ENCODE data around the gene NSMF. TPM values are rescaled to one million over a fixed set of nuclear protein-coding genes. Genes with fewer than 3 reads are reported as not detected.

Gene NSMF
- total RNA-seq, 2 donors from 2014 or later = 16.2 to 26.2 TPM

- no peak for TF ChIP-seq CTCF (IDR thresholded peaks at IDR 0.05)
- Histone ChIP-seq H3K27me3 (no peaks in the 10 kb centered on the region), H3K36me3 (peaks cover 3% of the 10 kb centered on the region), H3K27ac (no peak overlapping the region), H3K4me3 (no peak overlapping the region), H3K9me3 (no peaks in the 10 kb centered on the region), H3K4me1 (no peaks in the 10 kb centered on the region)
- DNase-seq (ENCODE audit: low spot score) = no peak
These were observed 25.6 kb upstream of the NSMF start for GRCh38 chr9:137484551-137485315.

GRCh38 chr9:137482094-137482781 lies 23.1 kb upstream of the NSMF start:
- no peak for TF ChIP-seq CTCF (IDR thresholded peaks at IDR 0.05)
- no peaks in the 10 kb centered on the region for H3K4me1 ChIP-seq
- peak; percentile 70 for DNase-seq (ENCODE audit: low spot score)
- peaks cover 3% of the 10 kb centered on the region for H3K36me3 ChIP-seq
- no peak overlapping the region for H3K27ac ChIP-seq
- H3K9me3 ChIP-seq = no peaks in the 10 kb centered on the region
- no peaks in the 10 kb centered on the region for H3K27me3 ChIP-seq
- no peak overlapping the region for H3K4me3 ChIP-seq

GRCh38 chr9:137480686-137481683 lies 21.9 kb upstream of the NSMF start:
- no peak for TF ChIP-seq CTCF (IDR thresholded peaks at IDR 0.05)
- DNase-seq (ENCODE audit: low spot score) = no peak
- Histone ChIP-seq H3K4me3 (no peak overlapping the region), H3K4me1 (no peaks in the 10 kb centered on the region), H3K9me3 (peaks cover 0 to 6% of the 10 kb centered on the region in 2 donors), H3K27me3 (no peaks in the 10 kb centered on the region), H3K27ac (no peak overlapping the region), H3K36me3 (peaks cover 3% of the 10 kb centered on the region)

GRCh38 chr9:137479892-137480685 lies 21.0 kb upstream of the NSMF start:
- Histone ChIP-seq H3K27me3 (no peaks in the 10 kb centered on the region), H3K36me3 (peaks cover 3% of the 10 kb centered on the region), H3K27ac (no peak overlapping the region), H3K4me3 (no peak overlapping the region), H3K9me3 (peaks cover 0 to 13% of the 10 kb centered on the region in 2 donors), H3K4me1 (no peaks in the 10 kb centered on the region)
- no peak for DNase-seq (ENCODE audit: low spot score)
- TF ChIP-seq CTCF (IDR thresholded peaks at IDR 0.05) = no peak
